ENCODE data around the gene TMIE.

DNA sequence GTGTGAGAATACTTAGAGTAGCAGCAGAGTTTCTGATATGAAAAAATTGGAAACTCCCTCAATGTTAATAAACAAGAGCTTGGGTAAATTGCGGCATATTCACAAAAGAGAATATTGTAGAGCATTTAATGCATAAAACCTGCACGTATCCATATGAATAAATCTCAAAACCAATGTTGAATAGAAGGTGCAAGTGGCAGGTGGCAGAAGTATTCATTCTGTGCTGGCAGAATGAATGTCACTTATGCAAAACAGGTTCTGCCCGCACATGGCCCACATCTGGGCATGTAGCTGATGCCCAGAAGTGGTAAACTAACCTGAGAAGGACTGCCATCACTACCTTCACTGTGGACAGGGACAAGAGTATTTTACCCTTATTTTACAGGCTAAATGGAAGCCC lies 30.6 kb downstream of the TMIE start:
- TF ChIP-seq, protein P1, sequence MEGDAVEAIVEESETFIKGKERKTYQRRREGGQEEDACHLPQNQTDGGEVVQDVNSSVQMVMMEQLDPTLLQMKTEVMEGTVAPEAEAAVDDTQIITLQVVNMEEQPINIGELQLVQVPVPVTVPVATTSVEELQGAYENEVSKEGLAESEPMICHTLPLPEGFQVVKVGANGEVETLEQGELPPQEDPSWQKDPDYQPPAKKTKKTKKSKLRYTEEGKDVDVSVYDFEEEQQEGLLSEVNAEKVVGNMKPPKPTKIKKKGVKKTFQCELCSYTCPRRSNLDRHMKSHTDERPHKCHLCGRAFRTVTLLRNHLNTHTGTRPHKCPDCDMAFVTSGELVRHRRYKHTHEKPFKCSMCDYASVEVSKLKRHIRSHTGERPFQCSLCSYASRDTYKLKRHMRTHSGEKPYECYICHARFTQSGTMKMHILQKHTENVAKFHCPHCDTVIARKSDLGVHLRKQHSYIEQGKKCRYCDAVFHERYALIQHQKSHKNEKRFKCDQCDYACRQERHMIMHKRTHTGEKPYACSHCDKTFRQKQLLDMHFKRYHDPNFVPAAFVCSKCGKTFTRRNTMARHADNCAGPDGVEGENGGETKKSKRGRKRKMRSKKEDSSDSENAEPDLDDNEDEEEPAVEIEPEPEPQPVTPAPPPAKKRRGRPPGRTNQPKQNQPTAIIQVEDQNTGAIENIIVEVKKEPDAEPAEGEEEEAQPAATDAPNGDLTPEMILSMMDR (IDR thresholded peaks at IDR 0.05), result no peak
- no peak for TF ChIP-seq ZFX (IDR thresholded peaks at IDR 0.05; ENCODE audit: borderline replicate concordance)
